Measurements from ENCODE around the gene SUSD5. TPM values are rescaled to one million over a fixed set of nuclear protein-coding genes. Genes with fewer than 3 reads are reported as not detected.

SUSD5 gene
- total and polyA plus RNA-seq, 12 donors = 0.16 to 2.0 (median 1.1) TPM

DNA sequence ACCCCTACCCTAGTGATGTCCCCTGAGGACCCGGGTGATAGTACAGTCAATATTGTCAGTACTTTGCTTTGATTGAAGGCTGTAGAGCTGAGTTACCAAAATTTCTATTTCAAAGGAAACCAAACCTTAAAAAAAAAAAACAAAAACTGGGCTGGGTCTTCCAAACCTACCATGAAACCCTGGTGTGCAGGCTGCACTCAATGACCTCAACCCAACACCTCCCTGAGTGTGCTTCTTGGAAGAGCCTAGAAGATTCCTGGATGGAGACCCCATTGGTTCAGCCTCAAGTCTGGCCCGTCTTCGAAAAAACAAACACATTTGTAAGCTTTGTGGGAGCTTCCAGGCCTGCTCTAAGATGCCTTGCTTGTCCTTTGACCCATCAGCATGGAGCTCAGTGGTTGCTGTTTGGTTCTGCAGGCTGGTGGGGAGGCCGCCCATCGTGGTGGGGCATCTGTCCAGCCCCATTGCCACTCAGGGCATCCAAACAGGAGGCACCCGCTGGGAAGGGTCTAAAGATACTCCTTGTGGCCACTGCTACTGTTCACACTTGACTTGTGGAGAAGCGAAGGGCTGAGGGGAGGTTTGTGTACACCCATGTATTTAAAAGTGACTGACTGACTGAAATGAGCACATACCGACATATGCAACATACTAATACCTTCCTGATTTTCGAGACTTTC, 72.6 kb downstream of the SUSD5 start:
- intact Hi-C loops (cut with DNase I) = no loop called here
- H3K4me1 ChIP-seq (replicated peaks in 1 of 2) = peaks cover 0 to 7% of the 10 kb centered on the region in 2 donors
- no peak overlapping the region for H3K27ac ChIP-seq
- no peaks in the 10 kb centered on the region for H3K9me3 ChIP-seq (replicated peaks in 1 of 3)
- no peak overlapping the region for H3K4me3 ChIP-seq
- H3K36me3 ChIP-seq (replicated peaks in 1 of 2) = peaks cover 0 to 21% of the 10 kb centered on the region in 2 donors
- no peak for DNase-seq
- H3K27me3 ChIP-seq = no peaks in the 10 kb centered on the region
- TF ChIP-seq POLR2A (IDR thresholded peaks at IDR 0.05) = no peak
- 83 to 90% (median 87%) methylated on average over 8 to 9 of the region's 9 CpGs for WGBS, 4 donors

GRCh38 chr3:33145221-33145900, 73.2 kb downstream of the SUSD5 start:
- H3K27me3 ChIP-seq = no peaks in the 10 kb centered on the region
- H3K4me3 ChIP-seq = no peak overlapping the region
- peaks cover 0 to 21% of the 10 kb centered on the region in 2 donors for H3K36me3 ChIP-seq (replicated peaks in 1 of 2)
- no peaks in the 10 kb centered on the region for H3K9me3 ChIP-seq (replicated peaks in 1 of 3)
- peaks cover 0 to 7% of the 10 kb centered on the region in 2 donors for H3K4me1 ChIP-seq (replicated peaks in 1 of 2)
- intact Hi-C loops (cut with DNase I) = no loop called here
- no peak for DNase-seq
- TF ChIP-seq CTCF (IDR thresholded peaks at IDR 0.05) (no peak), POLR2A (IDR thresholded peaks at IDR 0.05) (no peak)
- 93 to 97% (median 95%) methylated on average over 14 to 16 of the region's 16 CpGs for WGBS, 4 donors
- no peak overlapping the region for H3K27ac ChIP-seq

DNA sequence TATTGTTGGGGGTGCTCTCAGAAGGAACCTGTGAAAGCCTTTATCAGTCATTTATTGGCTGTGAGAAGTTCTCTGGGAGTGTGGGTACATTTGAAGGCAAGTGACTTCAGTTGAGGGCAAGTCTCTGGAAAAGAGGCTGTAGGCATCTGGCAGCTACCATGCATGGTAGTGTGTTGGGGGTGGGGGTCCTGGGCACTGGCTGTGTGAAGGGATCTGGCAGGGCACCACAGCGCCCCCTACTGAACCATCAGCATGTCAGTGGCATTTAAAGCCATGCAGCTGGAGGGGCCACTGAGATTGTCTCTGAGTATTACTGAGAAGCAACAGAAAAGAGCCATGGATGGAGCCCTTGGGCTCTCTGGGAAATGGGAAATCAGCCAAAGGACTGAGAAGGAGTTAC, 74.2 kb downstream of the SUSD5 start:
- Histone ChIP-seq H3K9me3 (replicated peaks in 1 of 3) (no peaks in the 10 kb centered on the region), H3K27me3 (no peaks in the 10 kb centered on the region), H3K4me3 (no peak overlapping the region), H3K4me1 (replicated peaks in 1 of 2) (peaks cover 0 to 7% of the 10 kb centered on the region in 2 donors), H3K27ac (no peak overlapping the region), H3K36me3 (replicated peaks in 1 of 2) (peaks cover 0 to 21% of the 10 kb centered on the region in 2 donors)
- WGBS, 4 donors = 29 to 75% (median 66%) methylated on average over 1 of the region's 1 CpG
- no peak for TF ChIP-seq POLR2A (IDR thresholded peaks at IDR 0.05)
- TF ChIP-seq CTCF (IDR thresholded peaks at IDR 0.05) = peak in 1 of 6 experiments; percentile 16
- DNase-seq = no peak
- intact Hi-C loops (cut with DNase I) = no loop called here

- H3K4me1 ChIP-seq (replicated peaks in 1 of 2) = no peaks in the 10 kb centered on the region
- H3K4me3 ChIP-seq = no peak overlapping the region
- intact Hi-C loops (cut with DNase I) = no loop called here
- H3K36me3 ChIP-seq (replicated peaks in 1 of 2) = peaks cover 0 to 21% of the 10 kb centered on the region in 2 donors
- no peak for TF ChIP-seq POLR2A (IDR thresholded peaks at IDR 0.05)
- no peak for TF ChIP-seq CTCF (IDR thresholded peaks at IDR 0.05)
- H3K27ac ChIP-seq = no peak overlapping the region
- WGBS, 4 donors = 92 to 96% (median 93%) methylated on average over 2 to 3 of the region's 3 CpGs
- no peak for DNase-seq
- no peaks in the 10 kb centered on the region for H3K9me3 ChIP-seq (replicated peaks in 1 of 3)
- no peaks in the 10 kb centered on the region for H3K27me3 ChIP-seq
Observed at GRCh38 chr3:33141006-33141405, 77.6 kb downstream of the SUSD5 start.

Measured in adrenal gland (tissue), 12 donors.